SK-N-SH treated with all-trans-retinoic acid at 6 μM for 48 hours (cell line): ENCODE results near the gene TGM5.

Source experiments
- ARNTL ChIP-seq: fragments of 450-650 bp; formaldehyde crosslinking; IDR thresholded peaks from 2 replicates; pipeline ENCODE4 v1.5.0; 2020; ENCODE audit warnings: low read depth, mild to moderate bottlenecking, moderate library complexity, borderline replicate concordance
- CSDC2 ChIP-seq: fragments of 250-450 bp; sonication (Bioruptor Pico); IDR thresholded peaks from 2 replicates; pipeline ENCODE4 v1.5.0; 2020; ENCODE audit warnings: mild to moderate bottlenecking, moderate library complexity
- CSRNP3 ChIP-seq: fragments of 250-450 bp; sonication (Bioruptor Pico); IDR thresholded peaks from 2 replicates; pipeline ENCODE4 v1.5.1; 2021; ENCODE audit warnings: mild to moderate bottlenecking, moderate library complexity
- ESRRG ChIP-seq: fragments of 250-450 bp; sonication (Bioruptor Pico); IDR thresholded peaks from 2 replicates; pipeline ENCODE4 v1.6.1; 2021; ENCODE audit warnings: mild to moderate bottlenecking
- GLIS3 ChIP-seq: fragments of 250-450 bp; sonication (Bioruptor Pico); IDR thresholded peaks from 2 replicates; pipeline ENCODE4 v1.5.0; 2020; ENCODE audit warnings: mild to moderate bottlenecking, moderate library complexity
- ISL1 ChIP-seq: fragments of 250-450 bp; sonication (Bioruptor Pico); IDR thresholded peaks from 2 replicates; pipeline ENCODE4 v2.1.2; 2022; ENCODE audit warnings: mild to moderate bottlenecking, moderate library complexity
- RARB ChIP-seq: fragments of 250-450 bp; sonication (Bioruptor Pico); IDR thresholded peaks from 2 replicates; pipeline ENCODE4 v1.8.0; 2021; ENCODE audit warnings: mild to moderate bottlenecking, moderate library complexity
- TCF4 ChIP-seq: fragments of 250-450 bp; sonication (Bioruptor Pico); IDR thresholded peaks from 2 replicates; pipeline ENCODE4 v1.8.0; 2021; ENCODE audit warnings: mild to moderate bottlenecking, moderate library complexity, borderline replicate concordance
- TOX ChIP-seq: fragments of 250-450 bp; sonication (Bioruptor Pico); IDR thresholded peaks from 2 replicates; pipeline ENCODE4 v1.8.0; 2021; ENCODE audit warnings: mild to moderate bottlenecking, moderate library complexity, borderline replicate concordance
- ZFP30 ChIP-seq: fragments of 450-650 bp; formaldehyde crosslinking; IDR thresholded peaks from 2 replicates; pipeline ENCODE4 v1.5.0; 2022; ENCODE audit warnings: mild to moderate bottlenecking, moderate library complexity
- ZNF8 ChIP-seq: fragments of 450-650 bp; formaldehyde crosslinking; IDR thresholded peaks from 2 replicates; pipeline ENCODE4 v1.5.0; 2020; ENCODE audit warnings: mild to moderate bottlenecking, moderate library complexity
- TF ChIP-seq, protein P1 (sequence below): fragments of 250-450 bp; sonication (Bioruptor Pico); IDR thresholded peaks from 2 replicates; pipeline ENCODE4 v1.8.0; 2020; ENCODE audit warnings: mild to moderate bottlenecking, moderate library complexity, borderline replicate concordance

- no peak for TF ChIP-seq CSDC2
- TF ChIP-seq ZFP30 (CRISPR knock-in tag): no peak
- no peak for TF ChIP-seq GLIS3 (CRISPR knock-in tag)
- no peak for TF ChIP-seq ISL1
- TF ChIP-seq RARB (CRISPR knock-in tag): no peak
- TF ChIP-seq ARNTL (CRISPR knock-in tag): no peak
- TF ChIP-seq ESRRG: no peak
- TF ChIP-seq TOX (CRISPR knock-in tag): no peak
- no peak for TF ChIP-seq ZNF8 (CRISPR knock-in tag)
- TF ChIP-seq TCF4 (CRISPR knock-in tag): no peak
- TF ChIP-seq, protein P1, sequence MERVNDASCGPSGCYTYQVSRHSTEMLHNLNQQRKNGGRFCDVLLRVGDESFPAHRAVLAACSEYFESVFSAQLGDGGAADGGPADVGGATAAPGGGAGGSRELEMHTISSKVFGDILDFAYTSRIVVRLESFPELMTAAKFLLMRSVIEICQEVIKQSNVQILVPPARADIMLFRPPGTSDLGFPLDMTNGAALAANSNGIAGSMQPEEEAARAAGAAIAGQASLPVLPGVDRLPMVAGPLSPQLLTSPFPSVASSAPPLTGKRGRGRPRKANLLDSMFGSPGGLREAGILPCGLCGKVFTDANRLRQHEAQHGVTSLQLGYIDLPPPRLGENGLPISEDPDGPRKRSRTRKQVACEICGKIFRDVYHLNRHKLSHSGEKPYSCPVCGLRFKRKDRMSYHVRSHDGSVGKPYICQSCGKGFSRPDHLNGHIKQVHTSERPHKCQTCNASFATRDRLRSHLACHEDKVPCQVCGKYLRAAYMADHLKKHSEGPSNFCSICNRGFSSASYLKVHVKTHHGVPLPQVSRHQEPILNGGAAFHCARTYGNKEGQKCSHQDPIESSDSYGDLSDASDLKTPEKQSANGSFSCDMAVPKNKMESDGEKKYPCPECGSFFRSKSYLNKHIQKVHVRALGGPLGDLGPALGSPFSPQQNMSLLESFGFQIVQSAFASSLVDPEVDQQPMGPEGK (CRISPR knock-in tag): no peak
- no peak for TF ChIP-seq CSRNP3 (CRISPR knock-in tag)
These were observed 15.4 kb downstream of the TGM5 start for GRCh38 chr15:43251185-43251870.
